ENCODE data around the gene CLDN6.

Gene CLDN6

GRCh38 chr16:2970563-2970962 is 47.4 kb downstream of the CLDN6 start:
- DNase-seq (ENCODE audit: low spot score) = no peak

DNA sequence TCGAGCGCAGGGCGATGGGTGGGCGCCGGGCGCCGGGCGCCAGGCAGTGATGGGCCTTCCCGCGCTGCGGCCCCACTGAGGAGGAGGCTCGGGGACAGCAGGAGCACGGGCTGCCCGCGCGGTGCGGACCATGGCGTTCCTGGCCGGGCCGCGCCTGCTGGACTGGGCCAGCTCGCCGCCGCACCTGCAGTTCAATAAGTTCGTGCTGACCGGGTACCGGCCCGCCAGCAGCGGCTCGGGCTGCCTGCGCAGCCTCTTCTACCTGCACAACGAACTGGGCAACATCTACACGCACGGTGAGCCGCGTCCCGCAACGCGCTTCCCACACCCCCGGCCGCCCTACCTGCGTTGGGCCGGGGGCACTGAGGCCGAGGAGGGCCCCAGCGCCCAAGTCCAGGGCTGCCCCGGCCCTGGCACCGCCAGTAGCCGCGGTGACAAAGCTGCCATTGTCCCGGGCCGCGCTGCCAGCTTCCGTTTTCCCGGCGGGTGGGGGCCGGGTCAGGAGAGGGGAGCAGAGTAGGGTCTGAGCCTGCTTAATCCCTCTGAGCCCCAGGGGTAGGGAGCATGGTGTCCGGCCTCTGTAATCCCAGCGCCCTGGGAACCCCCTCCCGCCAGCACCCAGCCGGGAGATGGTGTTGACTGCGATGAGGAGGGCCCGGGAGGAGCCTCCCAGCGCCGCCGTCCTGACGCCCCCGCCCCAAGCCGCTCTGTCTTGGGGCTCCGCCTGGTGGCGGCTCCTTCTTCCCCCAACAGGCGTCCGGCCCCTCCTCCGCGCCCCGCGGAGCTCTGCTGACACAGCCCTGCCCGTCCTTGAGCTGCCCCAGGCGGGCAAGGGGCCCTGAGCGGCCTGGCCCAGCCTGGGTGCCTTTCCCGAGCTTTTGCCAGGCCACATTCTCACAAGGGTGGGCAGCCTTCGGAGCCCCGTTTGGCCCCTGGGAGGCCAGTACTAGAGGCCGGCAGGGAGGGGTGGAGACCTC is 48.1 kb downstream of the CLDN6 start:
- peak; percentile 78 for DNase-seq (ENCODE audit: low spot score)

DNA sequence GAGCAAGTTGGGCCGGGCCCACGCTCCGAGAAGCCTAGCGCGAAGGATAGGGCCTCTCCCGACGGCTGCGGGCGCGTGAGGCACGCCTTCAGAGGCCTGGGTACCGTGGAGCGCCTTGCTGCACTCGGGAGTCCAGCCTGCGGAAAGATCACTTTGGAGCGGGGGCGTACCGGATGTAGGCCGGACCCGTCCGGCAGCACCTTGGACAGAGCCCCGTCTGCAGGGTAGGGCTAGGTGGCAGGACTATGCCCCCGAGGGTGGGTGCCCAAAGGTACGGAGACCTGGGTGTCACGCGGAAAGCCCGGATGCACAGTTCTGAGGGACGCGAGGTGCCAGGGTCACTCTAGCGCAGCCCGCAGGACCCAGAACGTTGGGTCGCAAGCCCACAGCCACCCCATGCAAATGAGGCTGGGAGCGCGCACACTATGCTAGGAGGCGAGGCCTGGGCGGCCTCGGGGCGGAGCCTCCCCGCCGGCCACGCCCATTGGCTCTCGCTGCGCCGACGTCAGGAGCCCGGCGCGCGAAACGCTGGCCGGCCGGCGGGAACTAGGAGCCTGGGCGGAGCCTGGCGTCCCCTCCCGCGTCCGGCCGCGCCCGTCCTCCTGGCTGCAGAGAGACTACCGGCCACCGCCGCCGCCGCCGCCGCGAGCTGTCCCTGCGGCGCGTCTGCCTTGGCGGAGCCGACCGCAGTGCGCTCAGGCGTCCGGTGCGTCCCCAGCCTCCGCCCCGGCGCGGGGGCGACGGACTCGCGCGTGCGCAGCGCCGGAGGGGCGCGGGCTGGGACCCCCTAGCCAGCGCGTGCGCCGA is 49.0 kb downstream of the CLDN6 start, which contains the start of gene PAQR4:
PAQR4 (plus strand) TSS at position 611 of the 807 bp plus-strand sequence. CDS start 327 bp downstream, outside the sequence.
- peak; percentile 97 for DNase-seq (ENCODE audit: low spot score)

- DNase-seq (ENCODE audit: low spot score) = no peak
Observed at GRCh38 chr16:2968368-2968737, 49.6 kb downstream of the CLDN6 start.

DNA sequence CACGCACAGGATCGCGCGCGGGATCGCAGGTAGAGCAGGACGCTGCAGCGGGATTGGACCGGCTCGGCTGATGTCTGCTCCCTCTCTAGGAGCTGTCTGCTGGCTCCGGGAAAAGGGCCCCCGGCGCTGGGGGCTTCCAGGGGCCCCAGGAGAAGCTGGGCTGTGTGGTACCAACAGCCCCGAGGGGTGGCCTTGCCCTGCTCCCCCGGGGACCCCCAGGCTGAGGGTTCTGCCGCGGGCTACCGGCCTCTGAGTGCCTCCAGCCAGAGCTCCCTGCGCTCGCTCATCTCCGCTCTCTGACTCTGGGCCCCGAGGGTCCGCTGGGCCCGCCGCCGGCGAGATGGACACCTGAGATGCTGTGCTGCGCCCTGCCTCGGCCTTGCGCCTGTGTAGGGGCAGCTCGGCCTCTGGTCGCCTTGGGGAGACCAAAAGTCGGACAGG is 50.2 kb downstream of the CLDN6 start:
- DNase-seq (ENCODE audit: low spot score) = no peak

GRCh38 chr16:2967211-2967631 is 50.8 kb downstream of the CLDN6 start:
- DNase-seq (ENCODE audit: low spot score) = no peak

GRCh38 chr16:2966808-2967191 is 51.2 kb downstream of the CLDN6 start:
- no peak for DNase-seq (ENCODE audit: low spot score)

DNA sequence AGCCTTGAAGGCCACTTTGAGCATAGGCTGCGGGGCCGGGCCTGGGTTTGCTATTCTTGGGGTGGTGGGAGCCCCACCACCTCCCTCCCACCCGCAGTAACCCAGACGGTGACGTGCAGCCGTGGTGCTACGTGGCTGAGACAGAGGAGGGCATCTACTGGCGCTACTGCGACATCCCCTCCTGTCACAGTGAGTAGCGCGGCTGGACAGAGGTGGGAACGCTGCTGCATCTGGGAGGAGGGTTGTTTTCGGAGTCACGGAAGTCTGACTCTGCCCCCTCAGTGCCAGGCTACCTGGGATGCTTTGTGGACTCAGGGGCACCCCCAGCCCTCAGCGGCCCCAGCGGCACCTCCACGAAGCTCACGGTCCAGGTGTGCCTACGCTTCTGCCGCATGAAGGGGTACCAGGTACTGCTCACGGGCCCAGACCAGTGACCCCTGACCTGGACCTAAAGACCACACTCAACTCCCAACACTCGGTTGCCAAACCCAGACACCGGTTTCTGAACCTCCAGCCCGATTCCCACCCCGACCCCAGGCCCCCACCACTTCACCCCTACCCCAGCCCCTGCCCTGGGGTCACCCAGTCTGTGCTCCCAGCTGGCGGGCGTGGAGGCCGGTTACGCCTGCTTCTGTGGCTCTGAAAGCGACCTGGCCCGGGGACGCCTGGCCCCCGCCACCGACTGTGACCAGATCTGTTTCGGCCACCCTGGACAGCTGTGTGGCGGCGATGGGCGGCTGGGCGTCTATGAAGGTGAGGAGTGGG is 51.8 kb downstream of the CLDN6 start:
- no peak for DNase-seq (ENCODE audit: low spot score)

Measured in GM03348 (cell line).